GM19328 (cell line): ENCODE measurements around the gene DEFB123.

Experiments used
- ATAC-seq: cut with Tn5 transposase; IDR thresholded peaks from one replicate; pipeline ENCODE4 v1.9.1; 2021; ENCODE audit warnings: mild to moderate bottlenecking, moderate library complexity; ENCODE audit not compliant: unreplicated experiment

Gene DEFB123

GRCh38 chr20:31473331-31474096 is 33.1 kb downstream of the DEFB123 start:
- ATAC-seq = no peak

- ATAC-seq = peak; percentile 70
These were observed 33.6 kb downstream of the DEFB123 start for GRCh38 chr20:31474097-31474436.

- ATAC-seq = no peak
These were observed 34.5 kb downstream of the DEFB123 start, which contains the start of the genes DEFB124 and REM1 for GRCh38 chr20:31474758-31475427. TSS of gene DEFB124 (minus strand) at chr20:31475127. CDS start at chr20:31473013, 2,114 bp downstream. TSS of gene REM1 (plus strand) at chr20:31475288. CDS start at chr20:31476446, 1,158 bp downstream.

- ATAC-seq = no peak
These were observed 35.3 kb downstream of the DEFB123 start for GRCh38 chr20:31475472-31476293.

- ATAC-seq = no peak
These were observed 35.8 kb downstream of the DEFB123 start for GRCh38 chr20:31476294-31476585.

GRCh38 chr20:31476643-31477215 is 36.3 kb downstream of the DEFB123 start:
- ATAC-seq = no peak

- no peak for ATAC-seq
These were observed 43.6 kb downstream of the DEFB123 start for GRCh38 chr20:31484001-31484400.

GRCh38 chr20:31485450-31486339 is 45.3 kb downstream of the DEFB123 start:
- ATAC-seq = no peak

- ATAC-seq = no peak
These were observed 47.7 kb downstream of the DEFB123 start for GRCh38 chr20:31488115-31488514.

GRCh38 chr20:31489152-31489551 is 48.7 kb downstream of the DEFB123 start:
- no peak for ATAC-seq

GRCh38 chr20:31490752-31491151 is 50.3 kb downstream of the DEFB123 start:
- no peak for ATAC-seq

- ATAC-seq = no peak
These were observed 53.7 kb downstream of the DEFB123 start for GRCh38 chr20:31494131-31494530.

GRCh38 chr20:31496761-31497295 is 56.4 kb downstream of the DEFB123 start:
- no peak for ATAC-seq

GRCh38 chr20:31497838-31498540 is 57.6 kb downstream of the DEFB123 start:
- ATAC-seq = no peak
